Activated CD8-positive, alpha-beta memory T cell treated with anti-CD3 and anti-CD28 coated beads for 1 hour (primary cell): ENCODE results near the gene APBA1.

Experiments
- DNase-seq, 2 donors: peaks; one replicate each; pipeline ENCODE4 v3.0.0-alpha.2; 2020; ENCODE audit warnings: low read depth in 1 of 2; ENCODE audit errors: extremely low read depth in 1 of 2

APBA1 gene

DNA sequence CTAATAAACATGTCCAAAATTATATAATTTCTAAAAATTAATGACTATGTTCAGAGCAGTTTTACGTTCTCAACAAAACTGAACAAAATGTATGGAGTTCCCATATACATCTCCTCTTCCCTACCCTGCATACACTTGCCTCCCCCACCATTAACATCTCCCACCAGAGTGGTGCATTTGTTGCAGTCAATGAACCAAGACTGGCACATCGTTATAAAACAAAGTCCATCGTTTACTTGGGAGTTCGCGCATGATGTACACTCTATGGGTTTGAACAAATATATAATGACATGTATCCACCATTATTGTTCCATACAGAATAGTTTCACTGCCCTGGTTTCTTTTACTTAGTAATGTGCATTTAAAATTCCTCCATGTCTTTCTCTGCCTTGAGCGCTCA, 130.1 kb downstream of the APBA1 start:
- DNase-seq = no peak

DNA sequence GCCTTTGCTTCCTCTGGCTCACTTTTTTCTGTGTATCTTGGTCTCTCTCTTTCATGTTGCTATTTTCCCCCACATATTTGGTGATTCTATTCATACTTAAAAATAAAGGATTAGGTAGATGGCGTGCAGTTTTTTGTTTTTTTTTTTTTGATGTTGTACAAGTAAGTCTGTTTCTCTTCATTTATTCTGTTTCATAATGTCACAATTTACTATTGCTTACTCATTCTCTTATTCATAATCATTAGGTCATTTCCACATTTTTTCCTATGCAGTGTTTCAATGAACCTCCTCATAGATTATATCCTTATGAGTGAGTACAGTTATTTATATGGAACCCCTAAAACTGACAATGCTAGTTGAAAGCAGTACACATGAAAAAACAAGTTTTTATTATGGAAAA, 136.3 kb downstream of the APBA1 start:
- no peak for DNase-seq

DNA sequence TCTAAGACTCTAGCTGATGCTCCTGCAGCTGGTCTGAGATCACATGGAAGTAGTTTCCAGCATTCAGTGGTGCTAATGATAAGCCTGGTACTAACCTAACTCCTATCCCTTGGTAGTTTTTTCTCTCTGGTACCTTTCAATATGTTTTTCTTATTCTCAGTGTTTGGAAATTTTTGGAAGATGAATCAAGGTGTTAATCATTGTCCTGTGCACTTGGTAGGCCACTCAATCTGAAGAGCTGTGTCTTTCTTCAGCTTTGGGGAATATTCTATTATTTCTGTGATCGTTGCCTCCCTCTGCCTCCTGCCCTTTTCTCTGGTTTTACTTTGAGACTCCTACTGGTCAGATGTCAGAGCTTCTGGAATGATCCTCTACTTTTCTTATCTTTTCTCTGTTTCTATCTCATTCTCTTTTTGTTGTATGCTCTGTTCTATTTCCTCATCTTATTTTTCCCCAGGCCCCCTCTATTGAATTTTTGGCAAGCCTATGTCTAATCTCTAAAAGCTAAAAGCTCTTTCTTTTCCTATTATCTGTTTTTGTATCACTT, 136.8 kb downstream of the APBA1 start:
- DNase-seq = no peak

DNA sequence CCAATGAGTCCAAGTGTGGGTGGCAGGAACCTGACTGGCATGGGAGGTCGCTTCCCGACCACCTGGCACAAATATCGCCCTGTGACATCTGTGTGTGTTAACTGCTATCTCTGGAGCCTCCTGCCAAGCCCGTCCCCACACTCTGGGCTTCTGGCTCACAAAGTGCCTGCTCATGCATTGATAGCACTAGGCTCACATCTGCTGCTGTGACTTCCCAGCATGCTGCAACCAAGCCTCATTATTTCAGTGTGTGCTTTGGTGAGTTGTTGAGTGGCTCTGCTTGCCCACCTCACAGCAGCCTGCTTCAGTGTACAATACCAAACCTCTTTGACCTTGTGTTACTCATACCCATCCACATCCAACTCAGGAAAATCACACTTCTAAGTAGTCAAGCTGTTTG, 139.8 kb downstream of the APBA1 start:
- no peak for DNase-seq

DNA sequence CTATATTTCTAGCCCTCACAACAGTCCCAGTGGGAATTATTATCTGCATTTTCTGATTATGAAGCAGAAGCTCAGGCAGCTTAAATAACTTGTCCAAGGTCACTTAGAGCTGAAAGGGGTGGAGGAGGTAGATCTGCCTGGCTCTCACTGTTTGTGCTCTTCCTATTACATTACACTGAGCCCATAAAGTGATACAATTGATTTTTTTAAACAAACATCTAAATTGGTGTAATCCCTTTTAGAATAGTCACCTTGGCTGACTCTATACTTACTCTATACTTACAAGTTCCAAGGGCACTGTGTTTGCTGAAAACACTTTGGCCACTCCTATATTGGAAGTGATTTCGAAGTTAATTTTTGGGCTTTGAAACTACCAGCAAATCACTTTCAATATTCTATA, 144.7 kb downstream of the APBA1 start:
- DNase-seq = no peak

DNA sequence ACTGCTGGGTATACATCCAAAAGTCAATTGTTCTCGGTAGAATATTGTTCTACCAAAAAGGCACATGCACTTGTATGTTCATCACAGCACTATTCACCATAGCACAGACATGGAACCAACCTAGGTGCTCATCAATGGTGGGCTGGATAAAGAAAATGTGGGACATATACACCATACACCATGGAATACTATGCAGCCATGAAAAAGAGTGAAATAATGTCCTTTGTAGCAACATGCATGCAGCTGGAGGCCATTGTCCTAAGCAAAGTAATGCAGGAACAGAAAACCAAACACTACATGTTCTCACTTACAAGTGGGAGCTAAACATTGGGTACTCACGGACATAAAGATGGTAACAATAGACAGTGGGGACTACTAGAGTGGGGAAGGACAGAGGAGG, 145.5 kb downstream of the APBA1 start:
- no peak for DNase-seq

DNA sequence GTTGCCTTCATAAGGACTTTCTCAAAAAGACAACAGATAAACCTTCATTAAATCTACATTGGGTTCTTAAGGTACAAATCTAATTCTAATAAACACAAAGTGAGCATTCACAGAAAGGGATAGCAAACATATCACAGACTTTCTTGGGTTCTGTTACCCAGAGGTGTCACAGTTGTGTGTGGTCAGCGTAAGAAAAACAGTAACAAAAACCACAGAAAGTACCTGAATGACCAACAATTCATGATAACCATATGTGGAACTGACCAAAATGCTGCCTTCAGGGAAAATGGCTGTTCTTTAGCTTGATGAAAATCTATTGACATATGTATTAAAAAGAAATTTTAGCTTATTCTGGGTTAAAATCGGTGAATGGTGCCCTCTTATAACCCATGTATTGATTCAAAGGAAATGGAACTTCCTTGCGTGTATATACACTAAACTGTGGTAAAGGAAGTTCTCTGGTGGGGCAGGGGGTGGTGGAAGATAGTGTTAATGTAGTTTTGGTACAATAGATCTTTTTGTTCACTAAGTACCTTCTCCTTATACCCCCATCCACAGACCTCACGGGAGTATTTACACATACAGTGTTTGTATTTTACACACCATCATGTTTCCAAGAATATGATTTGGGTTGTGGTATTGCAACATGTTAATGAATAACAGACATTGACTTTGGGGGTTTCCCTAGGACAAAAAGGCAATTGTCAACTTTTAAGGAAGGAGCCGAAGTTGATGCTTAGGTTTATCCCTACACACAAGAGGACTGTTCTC, 152.5 kb downstream of the APBA1 start:
- no peak for DNase-seq

DNA sequence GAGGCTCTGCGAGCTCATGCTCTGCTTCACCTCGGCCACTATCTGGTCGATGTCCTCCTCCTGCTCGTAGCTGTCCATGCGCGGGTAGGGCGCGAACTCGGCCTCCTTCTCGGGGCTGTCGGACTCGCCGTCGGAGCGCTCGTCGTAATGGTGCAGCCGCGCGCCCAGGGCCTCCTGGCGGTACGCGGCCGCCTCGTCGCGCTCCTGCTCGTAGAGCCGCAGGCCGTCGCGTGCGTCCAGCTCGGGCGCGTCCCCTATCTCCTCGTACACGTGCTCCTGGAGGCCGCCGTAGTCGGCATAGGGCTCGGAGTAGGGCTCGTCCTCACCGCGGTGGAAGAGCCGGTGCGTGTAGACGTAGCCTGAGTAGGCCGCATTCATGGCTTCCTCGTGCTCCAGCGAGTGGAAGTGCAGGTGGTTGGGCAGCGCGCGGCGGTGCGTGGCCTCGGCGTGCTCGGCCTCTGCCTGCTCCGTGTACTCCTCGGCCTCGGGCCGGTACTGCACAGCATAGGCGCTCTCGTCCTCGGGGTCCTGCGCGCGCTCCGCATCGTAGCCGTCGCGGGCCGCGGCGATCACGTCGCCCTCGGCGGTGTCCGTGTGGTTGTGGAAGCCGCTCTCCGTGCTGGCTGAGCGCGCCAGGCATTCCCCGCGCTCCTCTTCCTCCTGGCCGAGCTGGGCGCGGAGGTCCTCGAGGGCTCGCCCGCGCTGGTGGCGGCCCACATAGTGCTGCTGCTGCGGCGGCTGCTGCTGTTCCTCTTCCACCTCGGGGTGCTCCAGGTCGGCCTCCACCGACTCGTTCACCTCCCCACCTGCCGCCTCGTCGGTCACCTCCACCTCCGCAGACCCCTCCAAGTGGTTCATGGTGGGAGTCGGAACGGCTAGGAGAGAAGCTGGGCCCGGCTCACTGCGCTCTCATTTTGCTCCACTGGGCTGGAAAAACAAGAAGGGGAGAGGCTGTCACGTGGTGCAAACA, 155.5 kb downstream of the APBA1 start:
- DNase-seq = no peak

DNA sequence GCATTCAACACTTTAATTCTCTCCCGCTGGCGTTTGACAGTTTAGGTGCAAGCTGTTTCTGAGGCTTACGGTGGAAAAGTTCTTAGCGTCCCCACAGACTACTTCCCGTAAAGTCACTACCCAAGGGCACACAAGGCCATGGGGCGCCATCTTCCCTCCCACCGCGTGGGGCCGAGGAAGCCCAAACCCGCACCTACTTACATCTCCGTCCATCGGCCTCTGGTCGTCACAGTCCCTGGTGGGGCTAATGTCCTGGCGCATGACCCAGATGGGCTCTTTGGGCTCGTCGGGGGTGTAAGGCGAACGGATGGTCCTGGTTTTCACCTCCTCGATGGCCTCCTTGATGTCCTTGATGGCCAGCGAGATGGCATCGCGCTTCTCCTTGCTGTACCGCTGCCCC, 156.4 kb downstream of the APBA1 start:
- DNase-seq = no peak

DNA sequence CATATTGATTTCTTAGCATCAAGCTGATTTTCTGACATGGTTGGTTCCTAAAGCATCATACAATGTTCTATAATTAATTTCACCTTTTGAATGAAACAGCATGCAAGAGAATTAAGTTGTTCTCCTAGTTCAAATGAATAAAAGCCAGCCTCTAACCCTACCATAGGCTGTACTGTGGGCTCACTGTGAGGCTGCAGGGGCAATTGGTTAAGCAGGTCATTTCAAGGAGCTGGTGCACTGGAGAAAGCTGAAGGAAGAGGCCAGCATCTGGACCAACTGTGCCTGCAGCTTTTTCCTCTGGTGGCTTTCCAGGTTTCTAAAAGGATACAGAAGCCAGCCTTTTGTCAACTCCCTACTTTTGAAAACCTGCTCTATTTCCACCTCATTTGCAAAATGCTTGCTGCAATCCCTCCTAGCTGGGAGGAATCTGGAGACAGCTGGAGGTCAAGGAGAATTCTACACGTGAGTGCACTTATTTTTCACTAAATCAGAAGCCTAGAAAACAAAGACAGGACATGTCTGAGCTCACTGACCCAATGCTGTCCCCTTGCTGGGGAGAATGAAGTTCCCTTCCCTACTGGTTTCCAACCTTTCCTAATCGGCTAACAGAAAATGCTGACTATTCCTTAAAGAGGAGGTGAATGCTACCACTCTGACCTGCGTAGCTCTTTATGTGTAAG, 158.9 kb downstream of the APBA1 start:
- DNase-seq = no peak

DNA sequence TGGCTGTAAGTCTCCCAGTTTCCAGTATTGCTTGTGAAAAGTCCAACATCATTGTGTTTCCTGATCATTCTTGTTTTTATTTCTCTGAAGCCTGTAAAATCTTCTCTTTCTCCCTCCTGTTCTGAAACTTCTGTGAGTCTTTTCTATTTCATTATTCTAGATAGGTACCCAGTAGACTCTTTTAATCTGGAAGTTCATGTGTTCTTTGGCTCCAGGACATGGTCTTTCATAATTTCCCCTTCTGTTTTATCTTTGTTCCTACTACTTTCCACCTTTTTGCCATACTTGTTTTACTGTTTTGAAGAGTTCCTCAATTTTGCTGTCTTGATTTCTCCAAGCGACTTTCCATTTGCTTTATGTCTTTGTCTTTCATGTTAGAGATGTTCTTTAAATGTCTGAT, 168.1 kb downstream of the APBA1 start:
- DNase-seq = no peak

DNA sequence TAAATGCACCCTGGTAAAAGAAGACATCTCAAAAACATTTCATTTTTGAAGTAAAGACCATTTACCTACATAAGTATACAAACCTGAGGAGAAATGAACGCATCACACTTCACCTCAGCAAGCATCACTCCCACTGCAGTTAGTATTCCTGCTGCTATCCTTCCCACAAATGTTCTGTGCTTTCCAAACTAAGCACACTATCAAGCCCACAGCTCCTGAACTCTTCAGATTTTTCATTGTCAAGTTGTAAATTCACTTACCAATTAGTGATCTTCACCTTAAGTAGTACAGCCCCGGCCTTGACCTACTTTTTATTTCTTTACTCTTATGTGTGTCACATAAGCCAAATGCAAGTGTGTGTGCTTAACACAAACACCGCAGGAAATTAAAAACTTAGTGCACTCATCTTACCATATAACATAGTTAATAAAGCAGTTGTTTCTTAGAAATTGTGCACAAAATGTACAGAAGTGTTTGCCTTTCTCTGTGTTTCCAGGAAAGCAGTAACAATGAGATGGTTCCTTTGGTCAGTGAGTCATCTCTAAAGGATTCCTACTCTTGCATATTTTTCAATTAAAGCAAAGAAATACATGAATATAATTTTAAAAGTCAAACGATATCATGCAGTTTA, 169.4 kb downstream of the APBA1 start:
- no peak for DNase-seq

DNA sequence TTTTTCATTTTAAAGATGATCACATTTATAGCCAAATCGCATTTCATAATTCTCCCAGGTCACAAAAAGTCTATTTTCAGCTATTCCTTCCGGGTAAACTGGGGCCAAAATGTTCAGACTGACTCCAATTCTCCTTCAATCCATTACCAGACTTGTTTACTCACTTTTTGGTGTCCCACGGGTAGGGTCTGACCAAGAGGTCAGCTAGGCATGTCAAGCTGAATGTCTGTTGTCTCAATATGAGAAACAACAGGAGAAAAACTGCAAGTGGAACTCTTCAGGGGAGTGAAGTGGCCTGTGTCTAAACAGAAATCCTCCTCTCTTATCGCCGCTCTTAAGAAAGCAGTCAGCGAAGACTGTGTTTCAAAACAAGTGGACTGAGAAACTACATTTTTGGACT, 171.3 kb downstream of the APBA1 start:
- no peak for DNase-seq

DNA sequence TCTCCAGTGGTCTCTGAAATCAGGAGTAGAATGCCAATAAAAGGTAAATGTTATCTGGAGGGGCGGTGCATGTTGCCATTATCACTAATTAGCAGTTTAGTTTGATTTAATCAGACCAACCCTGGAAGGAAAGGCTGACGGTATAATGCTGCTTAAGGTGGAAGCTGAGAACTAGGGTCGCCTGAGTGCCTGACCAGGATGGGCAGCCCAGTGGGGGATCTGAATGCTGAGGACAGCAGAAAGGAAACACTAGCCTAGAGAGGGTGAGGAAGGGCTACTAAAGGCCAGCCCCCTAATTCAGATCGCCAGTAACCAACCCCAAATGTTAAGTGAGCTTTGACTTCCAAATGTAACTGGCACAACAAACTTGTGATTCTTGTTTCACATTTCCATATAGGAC, 172.2 kb downstream of the APBA1 start:
- DNase-seq = no peak

DNA sequence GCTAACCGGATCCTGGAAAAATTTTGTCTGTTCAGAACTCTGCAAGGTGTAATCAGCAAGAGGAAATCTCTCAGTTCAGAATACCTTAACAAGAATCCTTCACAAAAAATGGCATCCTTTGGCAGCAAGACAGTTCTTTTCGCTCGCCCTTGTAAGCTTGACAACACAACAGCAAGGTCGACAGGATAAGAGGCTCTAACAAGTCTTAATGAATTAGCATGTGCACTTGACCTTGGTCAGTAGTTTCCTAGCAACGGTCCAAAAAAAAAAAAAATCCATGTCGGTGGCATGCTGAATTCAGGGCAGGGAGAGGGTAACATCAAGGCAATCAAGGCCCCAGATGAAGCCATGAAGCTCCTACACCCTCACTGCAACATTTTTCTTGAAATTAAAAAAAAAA, 172.8 kb downstream of the APBA1 start:
- DNase-seq = no peak

DNA sequence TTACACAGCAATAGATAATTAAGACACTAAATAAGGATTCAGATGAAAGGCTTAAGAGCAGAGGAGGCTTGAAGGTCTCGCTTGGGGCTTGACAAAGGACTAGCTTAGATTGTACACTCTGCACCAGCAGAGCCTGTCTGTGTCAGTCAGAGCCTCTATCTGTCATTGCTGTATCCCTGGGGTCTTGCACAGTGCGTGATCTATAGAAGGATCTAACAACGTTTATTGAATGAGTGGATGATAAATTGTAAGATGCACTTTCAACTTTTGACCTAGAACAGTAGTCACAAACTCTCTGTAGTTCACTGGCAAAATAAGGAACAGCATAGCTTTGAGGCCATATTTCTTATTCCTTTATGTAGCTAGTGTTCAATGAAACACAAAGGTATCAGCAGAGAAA, 173.7 kb downstream of the APBA1 start:
- no peak for DNase-seq

DNA sequence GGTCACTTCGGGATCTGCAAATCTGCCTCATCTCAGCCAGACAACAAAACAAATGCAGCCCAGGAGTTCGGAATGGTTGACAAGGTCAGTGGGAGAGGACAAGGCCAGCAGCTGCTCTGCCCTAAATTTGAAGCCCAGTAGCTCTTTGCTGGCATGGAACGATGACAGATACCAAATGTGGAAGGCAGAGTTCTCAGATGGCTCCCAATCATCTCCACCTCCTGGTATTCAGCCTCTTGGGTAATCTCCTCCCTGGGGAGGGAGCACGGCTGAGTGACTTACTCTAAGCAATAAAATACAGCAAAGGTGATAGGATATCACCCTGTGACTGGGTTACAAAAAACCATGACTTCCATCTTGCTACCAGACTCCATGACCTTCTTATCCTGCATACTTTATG, 174.4 kb downstream of the APBA1 start:
- DNase-seq = no peak

DNA sequence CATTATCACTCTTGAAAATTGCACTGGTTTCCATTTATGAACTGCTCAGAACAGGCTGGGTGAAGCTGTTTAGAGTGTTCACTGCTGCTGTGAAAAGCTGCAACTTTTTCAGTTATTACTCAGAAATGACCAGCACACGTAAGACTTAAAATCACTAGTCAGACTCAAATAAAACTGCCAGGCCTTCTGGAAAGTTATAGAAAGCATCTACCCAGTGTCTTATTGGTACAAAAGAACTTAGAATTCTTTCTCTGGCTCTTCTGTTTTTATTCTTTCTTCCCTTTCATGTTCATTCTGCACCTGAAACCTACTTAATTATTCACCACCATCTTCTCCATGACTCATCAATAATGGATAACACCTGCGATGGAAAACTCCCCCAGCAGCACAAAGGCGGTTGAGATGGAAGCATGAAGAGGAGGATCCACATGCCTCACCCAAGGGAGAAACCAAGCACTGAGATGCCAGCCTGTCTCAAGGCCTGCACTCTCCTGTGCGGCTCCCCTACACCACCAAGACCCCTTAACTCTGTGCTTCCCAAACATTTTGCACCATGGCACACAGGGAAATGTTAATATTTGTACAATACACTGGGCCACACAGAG, 175.2 kb downstream of the APBA1 start:
- no peak for DNase-seq

DNA sequence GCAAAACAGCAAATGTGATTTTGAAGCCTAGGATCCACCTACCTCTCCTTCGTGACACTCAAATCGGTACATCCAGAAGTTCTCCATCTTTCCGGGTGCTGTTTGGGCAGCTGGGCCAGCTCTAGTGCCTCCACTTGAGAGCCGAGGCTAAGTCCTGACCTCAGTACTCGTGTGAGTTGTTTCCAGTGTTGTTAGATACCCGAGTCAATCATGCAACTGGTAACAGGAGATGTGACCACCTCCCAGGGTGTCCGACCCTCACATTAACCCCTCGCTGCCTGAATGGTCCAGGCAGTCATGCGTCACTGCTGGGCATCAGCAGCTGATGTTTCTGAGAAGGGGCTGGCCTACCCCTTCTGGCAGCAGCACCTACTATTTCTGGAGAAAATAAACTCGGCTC, 176.9 kb downstream of the APBA1 start:
- DNase-seq = no peak

DNA sequence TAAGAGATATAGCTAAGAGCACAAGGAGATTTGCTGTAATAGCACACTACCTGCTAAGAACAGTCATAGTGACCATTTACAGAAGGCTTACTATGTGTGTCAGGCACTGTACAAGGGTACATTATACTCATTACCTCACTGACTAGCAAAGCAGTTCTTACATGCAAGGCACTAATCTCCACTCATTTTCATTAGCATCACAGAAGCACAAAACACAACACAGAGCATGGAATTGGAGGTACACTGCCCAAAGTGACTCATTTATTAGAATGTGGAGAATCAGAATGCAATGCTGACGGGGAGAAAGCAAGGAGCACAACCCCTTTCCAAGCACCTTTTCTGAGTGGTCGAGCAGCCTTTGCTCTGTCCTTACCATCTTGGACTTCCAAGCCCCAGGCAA, 177.4 kb downstream of the APBA1 start:
- DNase-seq = no peak
